ENCODE data around the gene DNAH7.

Gene DNAH7

DNA sequence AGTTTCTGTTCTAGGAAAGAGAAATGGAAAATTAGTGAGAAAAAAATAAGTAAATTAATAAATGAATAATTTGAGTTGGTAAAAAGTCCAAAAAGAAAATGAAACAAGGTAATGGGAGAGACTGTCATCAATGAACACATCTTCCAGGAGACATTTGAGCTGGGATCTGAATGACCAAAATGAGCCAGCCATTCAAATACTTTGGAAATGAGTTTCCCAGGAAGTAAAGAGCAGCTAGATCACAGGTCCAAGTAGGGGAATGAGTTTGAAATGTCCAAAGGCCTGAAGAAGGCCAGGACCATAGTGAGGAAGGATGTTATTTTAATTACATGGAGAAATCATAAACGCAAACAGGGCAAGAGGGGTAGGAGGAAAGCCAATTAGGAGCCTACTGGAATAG, 6.6 kb upstream of the DNAH7 start:
- DNase-seq (ENCODE audit: low spot score): no peak
- TF ChIP-seq, protein P1, sequence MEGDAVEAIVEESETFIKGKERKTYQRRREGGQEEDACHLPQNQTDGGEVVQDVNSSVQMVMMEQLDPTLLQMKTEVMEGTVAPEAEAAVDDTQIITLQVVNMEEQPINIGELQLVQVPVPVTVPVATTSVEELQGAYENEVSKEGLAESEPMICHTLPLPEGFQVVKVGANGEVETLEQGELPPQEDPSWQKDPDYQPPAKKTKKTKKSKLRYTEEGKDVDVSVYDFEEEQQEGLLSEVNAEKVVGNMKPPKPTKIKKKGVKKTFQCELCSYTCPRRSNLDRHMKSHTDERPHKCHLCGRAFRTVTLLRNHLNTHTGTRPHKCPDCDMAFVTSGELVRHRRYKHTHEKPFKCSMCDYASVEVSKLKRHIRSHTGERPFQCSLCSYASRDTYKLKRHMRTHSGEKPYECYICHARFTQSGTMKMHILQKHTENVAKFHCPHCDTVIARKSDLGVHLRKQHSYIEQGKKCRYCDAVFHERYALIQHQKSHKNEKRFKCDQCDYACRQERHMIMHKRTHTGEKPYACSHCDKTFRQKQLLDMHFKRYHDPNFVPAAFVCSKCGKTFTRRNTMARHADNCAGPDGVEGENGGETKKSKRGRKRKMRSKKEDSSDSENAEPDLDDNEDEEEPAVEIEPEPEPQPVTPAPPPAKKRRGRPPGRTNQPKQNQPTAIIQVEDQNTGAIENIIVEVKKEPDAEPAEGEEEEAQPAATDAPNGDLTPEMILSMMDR (IDR thresholded peaks at IDR 0.05; ENCODE audit: extremely low read depth, missing control alignments): no peak

DNA sequence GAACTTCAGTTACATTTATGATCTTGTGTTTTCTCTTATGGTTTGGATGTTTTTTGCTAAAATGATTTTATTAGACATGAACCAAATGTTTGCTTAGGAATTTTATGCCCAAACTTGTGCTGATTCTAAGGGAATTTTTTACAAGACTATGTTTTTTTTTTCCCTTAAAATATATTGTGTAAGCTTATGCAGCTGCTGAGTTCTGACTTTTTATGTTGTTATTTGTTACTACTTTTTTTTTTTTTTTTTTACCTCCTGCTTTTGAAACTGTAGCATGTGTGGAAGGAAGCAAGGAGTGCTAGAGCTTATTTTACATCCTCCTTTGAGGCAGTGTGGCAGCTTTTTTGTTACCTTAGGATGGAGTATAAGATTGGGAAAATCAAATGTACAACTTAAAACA, 6.0 kb upstream of the DNAH7 start:
- no peak for DNase-seq (ENCODE audit: low spot score)
- TF ChIP-seq, protein P1 (IDR thresholded peaks at IDR 0.05; ENCODE audit: extremely low read depth, missing control alignments): no peak

DNA sequence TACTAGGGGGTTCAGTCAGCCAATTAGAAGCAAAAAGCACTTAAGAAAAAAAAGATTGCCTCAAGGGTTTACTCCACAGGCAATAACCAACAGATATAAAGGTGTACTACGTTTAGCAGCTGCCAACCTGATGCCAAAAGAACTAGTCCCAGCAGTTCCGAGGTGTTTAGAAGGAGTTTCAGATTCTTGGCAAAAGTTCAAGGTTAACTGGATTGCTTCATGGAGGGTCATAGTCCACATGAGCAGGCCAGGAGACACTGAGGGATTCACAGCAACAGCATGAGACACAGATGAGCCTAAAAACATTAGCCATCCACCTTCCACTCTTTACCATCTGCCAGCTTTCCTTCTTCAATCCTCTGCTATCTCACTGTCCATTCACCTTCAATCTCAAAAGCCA, 4.9 kb upstream of the DNAH7 start:
- TF ChIP-seq, protein P1 (IDR thresholded peaks at IDR 0.05; ENCODE audit: extremely low read depth, missing control alignments): no peak
- no peak for DNase-seq (ENCODE audit: low spot score)

DNA sequence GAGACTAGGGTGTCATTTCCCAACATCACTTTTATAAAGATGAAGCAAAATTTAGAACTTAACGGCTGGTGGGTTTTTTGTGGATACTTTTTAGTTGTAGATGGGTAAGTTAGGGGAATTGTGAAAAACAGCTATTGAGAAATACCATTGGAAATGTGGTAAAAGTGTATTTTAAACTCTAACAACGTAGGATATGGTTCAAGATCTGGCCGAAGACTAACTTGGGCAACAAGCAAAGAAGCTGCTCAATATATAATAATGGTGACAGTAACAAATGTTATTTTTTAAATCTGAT, 1.6 kb downstream of the DNAH7 start:
- TF ChIP-seq, protein P1 (IDR thresholded peaks at IDR 0.05; ENCODE audit: extremely low read depth, missing control alignments): no peak
- no peak for DNase-seq (ENCODE audit: low spot score)

DNA sequence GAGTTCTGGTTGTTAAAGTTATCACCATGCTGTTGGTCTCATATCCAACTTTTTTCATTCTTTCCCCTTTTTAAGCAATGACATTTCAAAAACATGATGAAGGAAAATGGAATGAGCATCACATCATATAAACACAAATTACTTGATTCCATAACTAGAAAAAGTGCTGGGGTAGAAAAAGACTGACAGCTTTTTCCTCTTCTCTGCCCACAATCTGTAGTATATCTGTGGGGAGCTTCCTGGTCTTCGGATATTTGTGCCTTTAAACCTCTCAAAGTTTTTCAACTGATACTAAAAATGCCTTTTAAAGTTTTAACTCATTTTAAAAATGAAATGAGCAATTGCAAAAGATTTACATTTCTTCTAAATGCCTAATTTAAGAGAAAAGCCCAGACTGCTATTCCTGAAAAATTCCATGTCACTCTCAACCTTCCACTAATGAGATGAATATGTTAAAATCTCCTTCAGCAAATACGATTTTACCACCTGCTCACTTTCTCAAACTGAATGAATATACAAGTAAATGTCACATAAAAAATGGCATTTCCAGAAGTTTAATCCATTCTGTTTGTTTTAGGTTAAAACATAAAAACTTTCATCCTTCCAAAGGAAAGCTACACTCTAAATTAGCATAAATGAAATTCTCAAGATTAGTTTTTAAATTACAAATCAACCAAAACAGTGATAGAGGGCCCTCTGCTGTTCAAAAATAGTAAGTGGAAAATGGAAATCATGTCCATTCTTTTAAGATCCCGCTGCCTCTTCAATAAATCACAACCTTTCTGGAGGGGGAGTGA, 2.1 kb downstream of the DNAH7 start:
- TF ChIP-seq, protein P1 (IDR thresholded peaks at IDR 0.05; ENCODE audit: extremely low read depth, missing control alignments): no peak
- DNase-seq (ENCODE audit: low spot score): peak; percentile 29

DNA sequence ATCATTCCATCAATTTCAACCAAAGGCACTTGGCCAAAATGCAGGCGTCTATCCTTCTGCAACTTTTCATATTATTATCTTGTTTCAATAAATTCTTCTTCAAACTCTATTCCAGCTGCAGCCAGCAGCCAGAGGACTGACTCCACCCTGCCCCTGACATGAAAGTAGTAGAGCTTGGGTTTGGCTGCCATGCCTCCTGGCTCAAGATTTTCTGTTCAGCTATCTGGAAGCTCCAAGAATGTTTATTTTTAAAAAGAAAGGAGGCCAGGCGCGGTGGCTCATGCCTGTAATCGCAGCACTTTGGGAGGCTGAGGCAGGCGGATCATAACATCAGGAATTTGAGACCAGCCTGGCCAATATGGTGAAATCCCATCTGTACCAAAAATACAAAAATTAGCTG, 4.9 kb downstream of the DNAH7 start:
- DNase-seq (ENCODE audit: low spot score): no peak
- TF ChIP-seq, protein P1 (IDR thresholded peaks at IDR 0.05; ENCODE audit: extremely low read depth, missing control alignments): no peak

DNA sequence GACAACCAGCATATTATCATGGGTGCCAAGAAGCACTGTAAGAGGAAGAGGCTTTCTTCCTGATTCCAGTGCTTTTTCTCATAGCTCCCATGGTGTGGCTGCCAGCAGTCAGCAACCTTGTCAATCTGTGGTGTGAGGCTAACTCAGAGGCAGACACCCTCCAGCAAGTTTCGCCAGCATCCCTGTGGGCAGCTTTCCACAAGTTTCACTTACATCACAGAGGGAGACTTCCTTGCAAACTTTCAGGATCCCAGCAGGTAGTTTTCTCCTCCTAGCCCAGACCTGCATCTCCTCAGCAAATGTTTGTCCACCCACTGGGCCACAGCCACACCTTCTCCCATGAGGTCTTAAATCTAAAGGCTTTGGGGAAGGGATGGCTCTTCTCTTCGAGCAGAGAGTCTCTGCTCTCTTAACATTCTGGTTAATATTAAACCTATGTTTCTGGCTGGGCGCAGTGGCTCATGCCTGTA, 9.1 kb downstream of the DNAH7 start:
- TF ChIP-seq, protein P1 (IDR thresholded peaks at IDR 0.05; ENCODE audit: extremely low read depth, missing control alignments): no peak
- DNase-seq (ENCODE audit: low spot score): no peak

All from GM20000 (cell line).